ENCODE results near the gene FGF5.

The FGF5 gene

GRCh38 chr4:80307774-80308465 lies 41.5 kb downstream of the FGF5 start (continued):
- no peak for TF ChIP-seq ZNF148 (tag by site-specific recombination; IDR thresholded peaks at IDR 0.05; ENCODE audit: borderline replicate concordance)
- peak; percentile 57; the same call in 1 of the 2 replicates for TF ChIP-seq ZBTB17 (tag by site-specific recombination; IDR thresholded peaks at IDR 0.05)
- no peak for TF ChIP-seq ZNF521 (tag by site-specific recombination; IDR thresholded peaks at IDR 0.05)
- TF ChIP-seq ZSCAN4 (tag by site-specific recombination; IDR thresholded peaks at IDR 0.05) = no peak
- no peak for TF ChIP-seq MYNN (tag by site-specific recombination; IDR thresholded peaks at IDR 0.05; ENCODE audit: borderline replicate concordance)
- no peak for TF ChIP-seq ATF2 (tag by site-specific recombination; IDR thresholded peaks at IDR 0.05; ENCODE audit: low read depth)
- TF ChIP-seq ZBTB49 (tag by site-specific recombination; IDR thresholded peaks at IDR 0.05; ENCODE audit: low read depth) = no peak
- TF ChIP-seq AEBP2 (tag by site-specific recombination; IDR thresholded peaks at IDR 0.05; ENCODE audit: borderline replicate concordance) = no peak
- TF ChIP-seq ZNF555 (tag by site-specific recombination; conservative IDR thresholded peaks at IDR 0.05) = no peak
- TF ChIP-seq ZNF37A (tag by site-specific recombination; IDR thresholded peaks at IDR 0.05) = no peak
- no peak for TF ChIP-seq ZNF449 (tag by site-specific recombination; IDR thresholded peaks at IDR 0.05)
- no peak for TF ChIP-seq HOXD13 (CRISPR knock-in tag; IDR thresholded peaks at IDR 0.05; ENCODE audit: borderline replicate concordance)
- no peak for TF ChIP-seq HOXC10 (CRISPR knock-in tag; IDR thresholded peaks at IDR 0.05)
- peak; percentile 44; the same call in 1 of the 2 replicates for TF ChIP-seq GFI1B (tag by site-specific recombination; IDR thresholded peaks at IDR 0.05)
- no peak for TF ChIP-seq ZNF776 (tag by site-specific recombination; IDR thresholded peaks at IDR 0.05; ENCODE audit: borderline replicate concordance)
- TF ChIP-seq MZF1 (tag by site-specific recombination; IDR thresholded peaks at IDR 0.05; ENCODE audit: borderline replicate concordance) = peak; percentile 44; the same call in 1 of the 2 replicates
- peak; percentile 44; the same call in 1 of the 2 replicates for TF ChIP-seq PRDM10 (tag by site-specific recombination; IDR thresholded peaks at IDR 0.05)
- TF ChIP-seq ZNF560 (tag by site-specific recombination; IDR thresholded peaks at IDR 0.05; ENCODE audit: borderline replicate concordance) = no peak
- peak; percentile 17; the same call in 1 of the 2 replicates for TF ChIP-seq ZEB2 (tag by site-specific recombination; IDR thresholded peaks at IDR 0.05)
- TF ChIP-seq ZNF366 (tag by site-specific recombination; conservative IDR thresholded peaks at IDR 0.05) = peak; percentile 87
- TF ChIP-seq ZNF580 (tag by site-specific recombination; IDR thresholded peaks at IDR 0.05) = peak; percentile 66; the same call in 1 of the 2 replicates
- no peak for TF ChIP-seq ZNF501 (tag by site-specific recombination; IDR thresholded peaks at IDR 0.05)
- TF ChIP-seq ZNF16 (tag by site-specific recombination; IDR thresholded peaks at IDR 0.05; ENCODE audit: low read depth) = no peak
